CD4-positive, alpha-beta T cell (primary cell): ENCODE data around the gene YPEL2. TPM values are rescaled to one million over a fixed set of nuclear protein-coding genes. Genes with fewer than 3 reads are reported as not detected.

Experiments
- ATAC-seq: fragments of 200-7000 bp; cut with Tn5 transposase; one replicate; pipeline ENCODE4 v1.10.0; 2022; ENCODE audit warnings: mild to moderate bottlenecking; ENCODE audit not compliant: poor library complexity
- CTCF ChIA-PET: fragments of 350-600 bp; sonication (Branson Sonifier 250); formaldehyde crosslinking; loops from one replicate; lab custom pipeline; 2021; ENCODE audit warnings: antibody characterized with exemption, inconsistent platforms; lab: Charles Lee
- POLR2A ChIA-PET: fragments of 350-600 bp; sonication (Branson Sonifier 250); formaldehyde crosslinking; loops from one replicate; lab custom pipeline; 2021; ENCODE audit warnings: antibody characterized with exemption, inconsistent platforms; lab: Charles Lee
- DNase-seq, 14 experiments: peaks; one replicate each; pipeline ENCODE4 v3.0.0-alpha.2; 2013 to 2020; ENCODE audit warnings: mixed read lengths in 2 of 14
- H3K27ac ChIP-seq, 2 donors: one replicate each; pipeline versions ENCODE4 v1.5.1 to v1.7.0; 2013; ENCODE audit warnings: low read length in 2 of 2, low read depth in 1 of 2, mild to moderate bottlenecking in 1 of 2
- H3K27me3 ChIP-seq, 2 experiments: 1 replicate in 1 of 2; 2 replicates in 1 of 2; pipeline versions ENCODE4 v1.6.1 to v1.7.0; 2013; ENCODE audit warnings: low read length in 2 of 2, control low read depth in 1 of 2, mild to moderate bottlenecking in 1 of 2, moderate library complexity in 1 of 2; ENCODE audit not compliant: insufficient read depth in 2 of 2, control insufficient read depth in 1 of 2
- H3K36me3 ChIP-seq: one replicate; pipeline ENCODE4 v1.6.1; 2013; ENCODE audit warnings: low read length, control low read depth; ENCODE audit not compliant: insufficient read depth
- H3K4me1 ChIP-seq: one replicate; pipeline ENCODE4 v1.6.1; 2013; ENCODE audit warnings: low read length, control low read depth; ENCODE audit not compliant: insufficient read depth
- H3K4me3 ChIP-seq: one replicate; pipeline ENCODE4 v1.5.1; 2013; ENCODE audit warnings: mild to moderate bottlenecking, low read length, moderate library complexity
- H3K9me3 ChIP-seq, 2 experiments: 1 replicate in 1 of 2; 2 replicates in 1 of 2; pipeline versions ENCODE4 v1.6.1 to v1.7.0; 2013; ENCODE audit warnings: low read length in 2 of 2, mild to moderate bottlenecking in 2 of 2, control low read depth in 1 of 2, moderate library complexity in 1 of 2; ENCODE audit not compliant: control insufficient read depth in 1 of 2, insufficient read depth in 1 of 2
- H3K27ac Mint-ChIP-seq: one replicate; pipeline ENCODE4 v1.8.0; 2020; ENCODE audit warnings: mixed read lengths
- H3K27me3 Mint-ChIP-seq: one replicate; pipeline ENCODE4 v1.8.0; 2021; ENCODE audit warnings: mixed read lengths
- H3K36me3 Mint-ChIP-seq: one replicate; pipeline ENCODE4 v1.8.0; 2021; ENCODE audit warnings: low read depth, mixed read lengths
- H3K4me1 Mint-ChIP-seq: one replicate; pipeline ENCODE4 v1.8.0; 2021; ENCODE audit warnings: low read depth, mixed read lengths
- H3K4me3 Mint-ChIP-seq: one replicate; pipeline ENCODE4 v1.8.0; 2020; ENCODE audit warnings: mild to moderate bottlenecking, mixed read lengths
- H3K9me3 Mint-ChIP-seq: one replicate; pipeline ENCODE4 v1.8.0; 2020; ENCODE audit warnings: mixed read lengths
- intact Hi-C, 2 experiments: fragments of 100-400 bp; cut with DNase I in 1 of 2; cut with micrococcal nuclease in 1 of 2; formaldehyde crosslinking; loops; one replicate each; pipeline versions ENCODE4 v1.15.1 to v1.9.0; 2023 to 2025; cut with DNase I, micrococcal nuclease
- total RNA-seq, 174 experiments: library from RNA in 2 of 174; stranded (reverse) in 2 of 174; gene quantifications; one replicate each; pipeline ENCODE4 v1.2.3 and lab custom pipeline; 2021 to 2026
- TF ChIP-seq, protein P1 (sequence below): fragments of 200-600 bp; IDR thresholded peaks from one replicate; pipeline ENCODE4 v1.8.0; 2022; ENCODE audit warnings: antibody characterized with exemption, mild to moderate bottlenecking

YPEL2 gene
- total RNA-seq, 2 experiments from 2014 or later = 69.1 to 71.6 TPM

DNA sequence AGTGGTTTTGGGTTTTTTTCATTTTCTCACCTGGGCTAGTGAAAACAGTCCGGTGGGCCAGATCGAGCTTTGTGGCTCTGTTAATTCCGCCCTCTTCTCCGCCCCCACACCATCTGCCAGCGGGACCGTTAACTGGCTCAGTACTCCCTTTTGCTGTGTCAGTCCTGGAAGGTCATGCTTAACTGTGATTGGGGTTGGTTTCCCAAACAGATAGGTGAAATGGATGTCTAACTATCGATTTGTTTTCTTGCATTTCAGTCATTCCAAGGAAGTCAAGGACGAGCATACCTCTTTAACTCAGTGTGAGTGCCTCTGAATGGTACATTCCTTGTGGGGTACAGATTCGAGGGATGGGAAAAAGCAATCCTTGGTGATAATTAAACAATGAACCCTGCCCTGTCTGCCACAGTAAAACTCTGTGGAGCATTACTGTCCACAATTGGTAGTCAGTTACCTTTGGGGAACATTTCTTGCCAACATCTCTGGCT, 56.7 kb downstream of the YPEL2 start:
- intact Hi-C loops = no loop called here
- no peak overlapping the region for H3K27ac Mint-ChIP-seq
- H3K27me3 ChIP-seq = no peaks in the 10 kb centered on the region
- H3K36me3 Mint-ChIP-seq = peaks cover 58% of the 10 kb centered on the region
- ChIA-PET CTCF (no interaction called here), POLR2A (interaction anchor here (0.6 to 1.5 kb wide), 4 partner anchors 9 to 58 kb away, joined by 3 to 4 read pairs (median 3); no protein-coding TSS in a partner anchor)
- H3K9me3 ChIP-seq = no peaks in the 10 kb centered on the region
- no peak overlapping the region for H3K27ac ChIP-seq
- DNase-seq (no peak), ATAC-seq (no peak)
- no peaks in the 10 kb centered on the region for H3K27me3 Mint-ChIP-seq
- peaks cover 16% of the 10 kb centered on the region for H3K4me1 Mint-ChIP-seq
- H3K36me3 ChIP-seq = peaks cover 40% of the 10 kb centered on the region
- no peaks in the 10 kb centered on the region for H3K4me1 ChIP-seq
- no peak overlapping the region for H3K4me3 Mint-ChIP-seq
- H3K9me3 Mint-ChIP-seq = no peaks in the 10 kb centered on the region
- H3K4me3 ChIP-seq = no peak overlapping the region
- TF ChIP-seq, protein P1, sequence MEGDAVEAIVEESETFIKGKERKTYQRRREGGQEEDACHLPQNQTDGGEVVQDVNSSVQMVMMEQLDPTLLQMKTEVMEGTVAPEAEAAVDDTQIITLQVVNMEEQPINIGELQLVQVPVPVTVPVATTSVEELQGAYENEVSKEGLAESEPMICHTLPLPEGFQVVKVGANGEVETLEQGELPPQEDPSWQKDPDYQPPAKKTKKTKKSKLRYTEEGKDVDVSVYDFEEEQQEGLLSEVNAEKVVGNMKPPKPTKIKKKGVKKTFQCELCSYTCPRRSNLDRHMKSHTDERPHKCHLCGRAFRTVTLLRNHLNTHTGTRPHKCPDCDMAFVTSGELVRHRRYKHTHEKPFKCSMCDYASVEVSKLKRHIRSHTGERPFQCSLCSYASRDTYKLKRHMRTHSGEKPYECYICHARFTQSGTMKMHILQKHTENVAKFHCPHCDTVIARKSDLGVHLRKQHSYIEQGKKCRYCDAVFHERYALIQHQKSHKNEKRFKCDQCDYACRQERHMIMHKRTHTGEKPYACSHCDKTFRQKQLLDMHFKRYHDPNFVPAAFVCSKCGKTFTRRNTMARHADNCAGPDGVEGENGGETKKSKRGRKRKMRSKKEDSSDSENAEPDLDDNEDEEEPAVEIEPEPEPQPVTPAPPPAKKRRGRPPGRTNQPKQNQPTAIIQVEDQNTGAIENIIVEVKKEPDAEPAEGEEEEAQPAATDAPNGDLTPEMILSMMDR = no peak

DNA sequence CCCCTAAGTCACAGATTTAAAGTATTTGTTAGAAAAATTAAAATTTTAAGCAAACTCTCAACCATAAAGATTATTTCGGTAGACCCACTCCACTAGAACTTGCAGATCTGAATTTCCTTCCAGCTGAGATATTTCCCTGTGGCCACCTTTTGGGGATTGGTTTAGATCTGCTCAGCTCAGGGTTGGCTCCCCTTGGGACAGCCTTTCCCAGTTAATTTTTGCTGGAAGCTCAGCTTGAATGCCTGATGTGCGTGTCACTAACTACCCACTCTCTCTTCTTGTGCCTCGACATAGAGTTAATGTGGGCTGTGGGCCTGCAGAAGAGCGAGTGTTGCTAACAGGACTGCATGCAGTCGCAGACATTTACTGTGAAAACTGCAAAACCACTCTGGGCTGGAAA, 57.6 kb downstream of the YPEL2 start:
- ATAC-seq (no peak), DNase-seq (no peak)
- Histone ChIP-seq H3K36me3 (peaks cover 40% of the 10 kb centered on the region), H3K27me3 (no peaks in the 10 kb centered on the region), H3K9me3 (no peaks in the 10 kb centered on the region), H3K4me1 (no peaks in the 10 kb centered on the region), H3K4me3 (no peak overlapping the region), H3K27ac (no peak overlapping the region)
- Mint-ChIP-seq H3K27ac (no peak overlapping the region), H3K27me3 (no peaks in the 10 kb centered on the region), H3K4me1 (peaks cover 16% of the 10 kb centered on the region), H3K36me3 (peaks cover 59% of the 10 kb centered on the region), H3K4me3 (no peak overlapping the region), H3K9me3 (no peaks in the 10 kb centered on the region)
- POLR2A ChIA-PET = interaction anchor here (0.6 kb wide), 1 partner anchor 48 kb away, joined by 3 read pairs; no protein-coding TSS in a partner anchor
- intact Hi-C loops = no loop called here
- TF ChIP-seq, protein P1 = no peak
- CTCF ChIA-PET = interaction anchor here (0.7 kb wide), 1 partner anchor 59 kb away, joined by 3 read pairs; no protein-coding TSS in a partner anchor

- Histone ChIP-seq H3K4me1 (no peaks in the 10 kb centered on the region), H3K9me3 (no peaks in the 10 kb centered on the region), H3K27me3 (no peaks in the 10 kb centered on the region), H3K36me3 (peaks cover 47% of the 10 kb centered on the region), H3K4me3 (no peak overlapping the region), H3K27ac (no peak overlapping the region)
- DNase-seq (no peak), ATAC-seq (no peak)
- peaks cover 16% of the 10 kb centered on the region for H3K4me1 Mint-ChIP-seq
- intact Hi-C loops = no loop called here
- ChIA-PET CTCF (no interaction called here), POLR2A (no interaction called here)
- no peaks in the 10 kb centered on the region for H3K27me3 Mint-ChIP-seq
- no peak overlapping the region for H3K27ac Mint-ChIP-seq
- H3K9me3 Mint-ChIP-seq = no peaks in the 10 kb centered on the region
- TF ChIP-seq, protein P1 = no peak
- peaks cover 63% of the 10 kb centered on the region for H3K36me3 Mint-ChIP-seq
- no peak overlapping the region for H3K4me3 Mint-ChIP-seq
Measured at GRCh38 chr17:59391021-59391420, 59.6 kb downstream of the YPEL2 start.
